Breast epithelium (tissue), 3 donors: ENCODE measurements around the gene ZNF785.

ENCODE experiments used
- CTCF ChIP-seq, 3 donors: fragments of 450-650 bp; IDR thresholded peaks; one replicate each; pipeline ENCODE4 v1.5.1; 2016 to 2017; ENCODE audit warnings: antibody characterized with exemption in 3 of 3, mild to moderate bottlenecking in 3 of 3, moderate library complexity in 3 of 3
- POLR2A ChIP-seq: fragments of 450-650 bp; IDR thresholded peaks from one replicate; pipeline ENCODE4 v1.6.1; 2016; ENCODE audit warnings: antibody characterized with exemption, mild to moderate bottlenecking, moderate library complexity

GRCh38 chr16:30541502-30542329, 43.8 kb downstream of the ZNF785 start:
- TF ChIP-seq CTCF (IDR thresholded peaks at IDR 0.05) (no peak), POLR2A (no peak)
